IMR-90 (cell line): Measurements from ENCODE around the gene PEX11G. TPM values are rescaled to one million over a fixed set of nuclear protein-coding genes. Genes with fewer than 3 reads are reported as not detected.

Experiments used
- ATAC-seq: fragments of 200-7000 bp; cut with Tn5 transposase; 2 replicates; pipeline ENCODE4 v1.9.1; 2020; ENCODE audit warnings: low read depth, mild to moderate bottlenecking, moderate library complexity
- BruUV-seq: library from RNA; stranded (reverse); fragments of 400-500 nt; replicated peaks from 2 replicates; lab custom pipeline; 2021; lab: Mats Ljungman, UMichigan
- CTCF ChIA-PET: fragments of 300-600 bp; formaldehyde crosslinking; extraction: SDS; loops from one replicate; lab custom pipeline; 2021; ENCODE audit warnings: antibody characterized with exemption; lab: Yijun Ruan, JAX
- POLR2A ChIA-PET: fragments of 300-600 bp; sonication (Branson Sonifier 250); formaldehyde crosslinking; loops from one replicate; lab custom pipeline; 2022; ENCODE audit warnings: antibody characterized with exemption; ENCODE audit not compliant: unreplicated experiment; lab: Charles Lee
- DNase-seq: peaks from one replicate; pipeline ENCODE4 v3.0.0; 2013
- H2AFZ ChIP-seq: replicated peaks from 2 replicates; pipeline ENCODE3; 2013; ENCODE audit warnings: low read length, mild to moderate bottlenecking; ENCODE audit not compliant: poor library complexity
- H2AK5ac ChIP-seq: 2 replicates; pipeline ENCODE4 v1.6.1; 2013; ENCODE audit warnings: low read depth, low read length, inconsistent platforms
- H2AK9ac ChIP-seq: replicated peaks from 2 replicates; pipeline ENCODE3; 2013; ENCODE audit warnings: mild to moderate bottlenecking, low read depth, low read length, moderate library complexity; ENCODE audit not compliant: poor library complexity
- H2BK120ac ChIP-seq: 2 replicates; pipeline ENCODE4 v1.6.1; 2013; ENCODE audit warnings: low read depth, low read length, inconsistent platforms
- H2BK15ac ChIP-seq: 3 replicates; pipeline ENCODE4 v1.6.1; 2013; ENCODE audit warnings: low read depth, low read length, inconsistent platforms
- H2BK20ac ChIP-seq: 2 replicates; pipeline ENCODE4 v1.6.1; 2013; ENCODE audit warnings: low read depth, mild to moderate bottlenecking, inconsistent platforms, low read length, moderate library complexity
- H2BK5ac ChIP-seq: 2 replicates; pipeline ENCODE4 v1.6.1; 2013; ENCODE audit warnings: mild to moderate bottlenecking, low read depth, low read length, inconsistent platforms; ENCODE audit not compliant: poor library complexity, severe bottlenecking
- H3K14ac ChIP-seq: replicated peaks from 2 replicates; pipeline ENCODE4 v1.6.1; 2013; ENCODE audit warnings: low read depth, low read length, inconsistent platforms
- H3K18ac ChIP-seq: 2 replicates; pipeline ENCODE4 v1.6.1; 2013; ENCODE audit warnings: low read depth, low read length, control low read depth
- H3K23ac ChIP-seq: 2 replicates; pipeline ENCODE4 v1.6.1; 2013; ENCODE audit warnings: low read depth, low read length, inconsistent platforms
- H3K27ac ChIP-seq: 2 replicates; pipeline ENCODE4 v1.5.1; 2013; ENCODE audit warnings: mild to moderate bottlenecking, control low read depth, low read length; ENCODE audit not compliant: insufficient read depth
- H3K27me3 ChIP-seq: 2 replicates; pipeline ENCODE4 v1.6.1; 2013; ENCODE audit warnings: low read length; ENCODE audit not compliant: control insufficient read depth, insufficient read depth
- H3K36me3 ChIP-seq: 2 replicates; pipeline ENCODE4 v1.6.1; 2013; ENCODE audit warnings: low read length, mixed read lengths; ENCODE audit not compliant: control insufficient read depth, insufficient read depth
- H3K4ac ChIP-seq: 2 replicates; pipeline ENCODE4 v1.6.1; 2013; ENCODE audit warnings: low read depth, low read length, inconsistent platforms
- H3K4me1 ChIP-seq: 2 replicates; pipeline ENCODE4 v1.6.1; 2013; ENCODE audit warnings: low read length, mixed read lengths; ENCODE audit not compliant: control insufficient read depth, insufficient read depth
- H3K4me2 ChIP-seq: 2 replicates; pipeline ENCODE4 v1.6.1; 2013; ENCODE audit warnings: low read depth, mild to moderate bottlenecking, control low read depth, low read length, moderate library complexity
- H3K4me3 ChIP-seq: 2 replicates; pipeline ENCODE4 v1.5.1; 2013; ENCODE audit warnings: low read depth, mild to moderate bottlenecking, control low read depth, low read length, moderate library complexity; ENCODE audit not compliant: insufficient read depth
- H3K56ac ChIP-seq: 2 replicates; pipeline ENCODE4 v1.6.1; 2013; ENCODE audit warnings: low read length, inconsistent platforms; ENCODE audit not compliant: insufficient read depth; ENCODE audit errors: extremely low read depth
- H3K79me1 ChIP-seq, 2 experiments: 2 replicates each; pipeline ENCODE4 v1.6.1; 2013; ENCODE audit warnings: low read length in 2 of 2, inconsistent platforms in 1 of 2, low read depth in 1 of 2
- H3K9ac ChIP-seq: 2 replicates; pipeline ENCODE4 v1.6.1; 2013; ENCODE audit warnings: low read depth, low read length, control low read depth
- H3K9me1 ChIP-seq: 2 replicates; pipeline ENCODE4 v1.6.1; 2013; ENCODE audit warnings: low read length, inconsistent platforms; ENCODE audit not compliant: insufficient read depth
- H3K9me3 ChIP-seq: 2 replicates; pipeline ENCODE4 v1.6.1; 2013; ENCODE audit warnings: low read length; ENCODE audit not compliant: control insufficient read depth, insufficient read depth
- H4K20me1 ChIP-seq: 2 replicates; pipeline ENCODE4 v1.6.1; 2013; ENCODE audit warnings: low read length, inconsistent platforms; ENCODE audit not compliant: insufficient read depth
- H4K5ac ChIP-seq: 2 replicates; pipeline ENCODE4 v1.6.1; 2013; ENCODE audit warnings: mild to moderate bottlenecking, low read depth, low read length, control low read depth
- H4K8ac ChIP-seq, 2 experiments: 2 replicates each; pipeline ENCODE4 v1.6.1; 2013; ENCODE audit warnings: low read depth in 2 of 2, low read length in 2 of 2, control low read depth in 1 of 2, inconsistent platforms in 1 of 2
- H4K91ac ChIP-seq: 2 replicates; pipeline ENCODE4 v1.6.1; 2013; ENCODE audit warnings: low read depth, low read length, inconsistent platforms; ENCODE audit not compliant: insufficient read depth
- FOS ChIP-seq: fragments of 150-350 bp; IDR thresholded peaks from 2 replicates; pipeline ENCODE4 v1.6.1; 2016; ENCODE audit warnings: low read depth, low read length
- MAFK ChIP-seq: IDR thresholded peaks from 2 replicates; pipeline ENCODE4 v1.6.1; 2012; ENCODE audit warnings: low read depth, low read length, improper control_type of control experiment
- MAZ ChIP-seq: IDR thresholded peaks from 2 replicates; pipeline ENCODE4 v1.6.1; 2012; ENCODE audit warnings: low read depth, mild to moderate bottlenecking, low read length, improper control_type of control experiment, moderate library complexity, borderline replicate concordance
- MXI1 ChIP-seq: IDR thresholded peaks from 2 replicates; pipeline ENCODE4 v1.6.1; 2012; ENCODE audit warnings: low read depth, mild to moderate bottlenecking, low read length, moderate library complexity, borderline replicate concordance
- NFE2L2 ChIP-seq: fragments of 150-350 bp; IDR thresholded peaks from 2 replicates; pipeline ENCODE4 v1.6.1; 2016; ENCODE audit warnings: low read depth, mild to moderate bottlenecking, low read length
- POLR2A ChIP-seq: IDR thresholded peaks from 2 replicates; pipeline ENCODE4 v1.6.1; 2012; ENCODE audit warnings: mild to moderate bottlenecking, low read depth, low read length
- RAD21 ChIP-seq: IDR thresholded peaks from 2 replicates; pipeline ENCODE4 v1.6.1; 2012; ENCODE audit warnings: low read length, improper control_type of control experiment
- SMC3 ChIP-seq: fragments of 150-350 bp; IDR thresholded peaks from 2 replicates; pipeline ENCODE4 v1.6.1; 2016; ENCODE audit warnings: low read depth, mild to moderate bottlenecking, antibody characterized with exemption, low read length, moderate library complexity
- WGBS, 2 experiments: methylation state at CpG; one replicate each; pipeline versions ENCODE4 v1.1.5 to v1.1.7; 2013; ENCODE audit warnings: missing lambda C conversion rate in 2 of 2; ENCODE audit not compliant: insufficient read length in 1 of 2; ENCODE audit errors: extremely low coverage in 2 of 2; 5-methylcytosine and 5-hydroxymethylcytosine counted together
- dilution Hi-C: fragments of 300-500 bp; cut with HindIII; formaldehyde crosslinking; loops from one replicate; pipeline ENCODE4 v1.14.3; 2018; ENCODE audit warnings: low sequenced_read_pairs; ENCODE audit not compliant: unreplicated experiment
- in situ Hi-C: fragments of 300-500 bp; cut with MboI; formaldehyde crosslinking; loops from 3 replicates; pipeline ENCODE4 v1.14.3; 2019; ENCODE audit warnings: low sequenced_read_pairs, inconsistent platforms, mixed read lengths
- intact Hi-C: fragments of 100-400 bp; cut with micrococcal nuclease; formaldehyde crosslinking; loops from 2 replicates; pipeline ENCODE4 v1.10.0; 2022
- polyA plus RNA-seq, 3 experiments: library from polyadenylated mRNA; depleted of rRNA; stranded (reverse); fragments of >200 nt; gene quantifications; 2 replicates each; pipeline ENCODE4 v1.2.3, GENCODE V29; 2012; ENCODE audit warnings: low replicate concordance in 1 of 3
- total RNA-seq: library from RNA; depleted of rRNA; stranded (reverse); fragments of >200 nt; gene quantifications from 2 replicates; pipeline ENCODE4 v1.2.3, GENCODE V29; 2012
- TF ChIP-seq, protein P1 (sequence below): conservative IDR thresholded peaks from 2 replicates; pipeline ENCODE4 v1.5.1; 2012; ENCODE audit warnings: mild to moderate bottlenecking, low read depth, low read length, improper control_type of control experiment

PEX11G gene
- total and polyA plus RNA-seq, 2 of the 4 experiments (the other 2 are of a cell fraction): 0.72 to 1.7 TPM

DNA sequence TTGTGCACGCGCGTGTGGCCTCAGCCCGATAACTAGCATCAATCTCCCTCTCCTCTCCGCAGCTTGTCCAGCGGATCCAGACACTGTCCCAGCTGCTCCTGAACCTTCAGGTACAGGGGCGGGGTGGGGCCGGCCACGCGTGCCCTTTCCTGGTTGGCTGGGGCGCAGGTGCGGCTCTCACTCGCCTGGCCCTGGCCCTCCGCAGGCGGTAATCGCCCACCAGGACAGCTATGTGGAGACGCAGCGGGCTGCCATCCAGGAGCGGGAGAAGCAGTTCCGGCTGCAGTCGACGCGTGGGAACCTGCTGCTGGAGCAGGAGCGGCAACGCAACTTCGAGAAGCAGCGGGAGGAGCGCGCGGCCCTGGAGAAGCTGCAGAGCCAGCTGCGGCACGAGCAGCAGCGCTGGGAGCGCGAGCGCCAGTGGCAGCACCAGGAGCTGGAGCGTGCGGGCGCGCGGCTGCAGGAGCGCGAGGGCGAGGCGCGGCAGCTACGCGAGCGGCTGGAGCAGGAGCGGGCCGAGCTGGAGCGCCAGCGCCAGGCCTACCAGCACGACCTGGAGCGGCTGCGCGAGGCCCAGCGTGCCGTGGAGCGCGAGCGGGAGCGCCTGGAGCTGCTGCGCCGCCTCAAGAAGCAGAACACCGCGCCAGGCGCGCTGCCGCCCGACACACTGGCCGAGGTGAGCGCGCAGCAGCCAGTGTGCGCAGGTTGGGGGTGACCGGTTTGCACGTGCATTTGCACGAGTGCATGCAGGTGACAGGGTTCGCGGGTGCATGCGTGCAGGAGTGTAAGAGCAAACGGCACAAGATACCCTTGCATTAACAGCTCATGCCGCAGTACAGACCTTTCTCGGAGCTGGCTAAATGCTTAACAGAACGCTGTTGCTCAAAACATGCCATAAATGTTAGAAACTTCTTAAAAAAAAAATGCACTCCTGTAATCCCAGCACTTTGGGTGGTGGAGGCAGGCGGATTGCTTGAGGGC, 21.5 kb downstream of the PEX11G start:
- no peaks in the 10 kb centered on the region for H3K4me1 ChIP-seq
- dilution Hi-C loops (no loop called here), intact Hi-C loops (no loop called here), in situ Hi-C loops (no loop called here)
- no peak overlapping the region for H2BK20ac ChIP-seq
- H2AFZ ChIP-seq: no peak overlapping the region
- H3K79me1 ChIP-seq: no peaks in the 10 kb centered on the region
- ChIA-PET POLR2A (no interaction called here), CTCF (no interaction called here)
- peaks cover 62% of the 10 kb centered on the region for H3K36me3 ChIP-seq
- BruUV-seq: no TSS peak
- ATAC-seq (no peak), DNase-seq (no peak)
- H3K23ac ChIP-seq: no peak overlapping the region
- H3K9me3 ChIP-seq: no peaks in the 10 kb centered on the region
- H3K14ac ChIP-seq: no peak overlapping the region
- 96% methylated on average over 69 of the region's 86 CpGs; no CpG with 5 or more reads in 1 of the 2 experiments for WGBS, 2 experiments
- no peak overlapping the region for H3K27ac ChIP-seq
- no peak overlapping the region for H3K4ac ChIP-seq
- no peak overlapping the region for H4K8ac ChIP-seq
- no peak overlapping the region for H3K56ac ChIP-seq
- H3K9ac ChIP-seq: no peak overlapping the region
- H3K27me3 ChIP-seq: no peaks in the 10 kb centered on the region
- no peak overlapping the region for H2BK15ac ChIP-seq
- 0 out of 2 replicates have a peak, but pooled peaks cover 2% of the 10 kb centered on the region for H3K9me1 ChIP-seq
- TF ChIP-seq FOS (no peak), NFE2L2 (no peak), SMC3 (no peak), MAFK (no peak), POLR2A (no peak), MXI1 (no peak), RAD21 (no peak), MAZ (no peak)
- TF ChIP-seq, protein P1, sequence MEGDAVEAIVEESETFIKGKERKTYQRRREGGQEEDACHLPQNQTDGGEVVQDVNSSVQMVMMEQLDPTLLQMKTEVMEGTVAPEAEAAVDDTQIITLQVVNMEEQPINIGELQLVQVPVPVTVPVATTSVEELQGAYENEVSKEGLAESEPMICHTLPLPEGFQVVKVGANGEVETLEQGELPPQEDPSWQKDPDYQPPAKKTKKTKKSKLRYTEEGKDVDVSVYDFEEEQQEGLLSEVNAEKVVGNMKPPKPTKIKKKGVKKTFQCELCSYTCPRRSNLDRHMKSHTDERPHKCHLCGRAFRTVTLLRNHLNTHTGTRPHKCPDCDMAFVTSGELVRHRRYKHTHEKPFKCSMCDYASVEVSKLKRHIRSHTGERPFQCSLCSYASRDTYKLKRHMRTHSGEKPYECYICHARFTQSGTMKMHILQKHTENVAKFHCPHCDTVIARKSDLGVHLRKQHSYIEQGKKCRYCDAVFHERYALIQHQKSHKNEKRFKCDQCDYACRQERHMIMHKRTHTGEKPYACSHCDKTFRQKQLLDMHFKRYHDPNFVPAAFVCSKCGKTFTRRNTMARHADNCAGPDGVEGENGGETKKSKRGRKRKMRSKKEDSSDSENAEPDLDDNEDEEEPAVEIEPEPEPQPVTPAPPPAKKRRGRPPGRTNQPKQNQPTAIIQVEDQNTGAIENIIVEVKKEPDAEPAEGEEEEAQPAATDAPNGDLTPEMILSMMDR: no peak
- no peaks in the 10 kb centered on the region for H4K20me1 ChIP-seq
- H4K5ac ChIP-seq: no peak overlapping the region
- no peak overlapping the region for H3K4me3 ChIP-seq
- H2AK5ac ChIP-seq: no peak overlapping the region
- no peak overlapping the region for H2AK9ac ChIP-seq
- no peak overlapping the region for H3K18ac ChIP-seq
- H2BK5ac ChIP-seq: no peak overlapping the region
- H4K91ac ChIP-seq: no peak overlapping the region
- no peak overlapping the region for H3K4me2 ChIP-seq
- no peak overlapping the region for H2BK120ac ChIP-seq
